Esophagus squamous epithelium (tissue), 4 donors: ENCODE measurements around the gene FMN2.

Experiments
- CTCF ChIP-seq, 6 experiments: fragments of 450-650 bp in 4 of 6; fragments of 200-600 bp in 2 of 6; sonication (generic) in 2 of 6; IDR thresholded peaks; one replicate each; pipeline ENCODE4 v1.5.1; 2016 to 2019; ENCODE audit warnings: antibody characterized with exemption in 6 of 6, mild to moderate bottlenecking in 4 of 6, moderate library complexity in 4 of 6
- POLR2A ChIP-seq, 4 donors: fragments of 450-650 bp; IDR thresholded peaks; one replicate each; pipeline ENCODE4 v1.6.1; 2017; ENCODE audit warnings: antibody characterized with exemption in 4 of 4, mild to moderate bottlenecking in 4 of 4, moderate library complexity in 3 of 4

GRCh38 chr1:240109920-240110636, 18.4 kb downstream of the FMN2 start:
- TF ChIP-seq CTCF (IDR thresholded peaks at IDR 0.05) = no peak
- no peak for TF ChIP-seq POLR2A (IDR thresholded peaks at IDR 0.05)
